Measurements from ENCODE around the gene IGF1R. TPM values are rescaled to one million over a fixed set of nuclear protein-coding genes. Genes with fewer than 3 reads are reported as not detected.

IGF1R gene
- total and polyA plus RNA-seq, 2 of the 13 experiments (the other 11 are each of a cell fraction or from before 2014, with no cell fraction given), result 15.9 to 18.4 TPM

GRCh38 chr15:98843844-98844243 lies 195.5 kb downstream of the IGF1R start (continued):
- TF ChIP-seq FOXP4 (CRISPR knock-in tag; IDR thresholded peaks at IDR 0.05) (peak; percentile 97), ZBTB26 (CRISPR knock-in tag; IDR thresholded peaks at IDR 0.05; ENCODE audit: borderline replicate concordance) (no peak), SP2 (CRISPR knock-in tag; IDR thresholded peaks at IDR 0.05) (no peak), SMAD1 (CRISPR knock-in tag; IDR thresholded peaks at IDR 0.05; ENCODE audit: borderline replicate concordance, low read depth) (no peak), ZNF720 (CRISPR knock-in tag; IDR thresholded peaks at IDR 0.05) (no peak), DMTF1 (CRISPR knock-in tag; IDR thresholded peaks at IDR 0.05) (no peak), PAWR (CRISPR knock-in tag; IDR thresholded peaks at IDR 0.05; ENCODE audit: borderline replicate concordance) (no peak), GMEB2 (CRISPR knock-in tag; IDR thresholded peaks at IDR 0.05; ENCODE audit: low read depth) (no peak), EEA1 (CRISPR knock-in tag; IDR thresholded peaks at IDR 0.05; ENCODE audit: borderline replicate concordance) (no peak), ZNF296 (CRISPR knock-in tag; conservative IDR thresholded peaks at IDR 0.05) (no peak), KDM2A (CRISPR knock-in tag; IDR thresholded peaks at IDR 0.05; ENCODE audit: borderline replicate concordance, low read depth) (no peak), AFF4 (CRISPR knock-in tag; IDR thresholded peaks at IDR 0.05) (no peak), MTA3 (CRISPR knock-in tag; IDR thresholded peaks at IDR 0.05) (no peak), ZNF138 (CRISPR knock-in tag; IDR thresholded peaks at IDR 0.05; ENCODE audit: low read depth) (no peak), TP53 (CRISPR knock-in tag; conservative IDR thresholded peaks at IDR 0.05) (no peak), BRCA1 (CRISPR knock-in tag; IDR thresholded peaks at IDR 0.05) (no peak)
- TF ChIP-seq, protein P1, sequence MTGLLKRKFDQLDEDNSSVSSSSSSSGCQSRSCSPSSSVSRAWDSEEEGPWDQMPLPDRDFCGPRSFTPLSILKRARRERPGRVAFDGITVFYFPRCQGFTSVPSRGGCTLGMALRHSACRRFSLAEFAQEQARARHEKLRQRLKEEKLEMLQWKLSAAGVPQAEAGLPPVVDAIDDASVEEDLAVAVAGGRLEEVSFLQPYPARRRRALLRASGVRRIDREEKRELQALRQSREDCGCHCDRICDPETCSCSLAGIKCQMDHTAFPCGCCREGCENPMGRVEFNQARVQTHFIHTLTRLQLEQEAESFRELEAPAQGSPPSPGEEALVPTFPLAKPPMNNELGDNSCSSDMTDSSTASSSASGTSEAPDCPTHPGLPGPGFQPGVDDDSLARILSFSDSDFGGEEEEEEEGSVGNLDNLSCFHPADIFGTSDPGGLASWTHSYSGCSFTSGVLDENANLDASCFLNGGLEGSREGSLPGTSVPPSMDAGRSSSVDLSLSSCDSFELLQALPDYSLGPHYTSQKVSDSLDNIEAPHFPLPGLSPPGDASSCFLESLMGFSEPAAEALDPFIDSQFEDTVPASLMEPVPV (CRISPR knock-in tag; IDR thresholded peaks at IDR 0.05), result no peak
